Neural progenitor cell (in vitro differentiated cells): ENCODE results near the gene GNAT3.

Experiments used
- CTCF ChIP-seq: fragments of 200-600 bp; sonication (generic); IDR thresholded peaks from 2 replicates; pipeline ENCODE4 v1.5.1; 2017; ENCODE audit warnings: antibody characterized with exemption, mild to moderate bottlenecking
- EZH2phosphoT487 ChIP-seq: fragments of 200-600 bp; sonication (generic); IDR thresholded peaks from 2 replicates; pipeline ENCODE4 v1.6.1; 2017; ENCODE audit warnings: antibody characterized with exemption

DNA sequence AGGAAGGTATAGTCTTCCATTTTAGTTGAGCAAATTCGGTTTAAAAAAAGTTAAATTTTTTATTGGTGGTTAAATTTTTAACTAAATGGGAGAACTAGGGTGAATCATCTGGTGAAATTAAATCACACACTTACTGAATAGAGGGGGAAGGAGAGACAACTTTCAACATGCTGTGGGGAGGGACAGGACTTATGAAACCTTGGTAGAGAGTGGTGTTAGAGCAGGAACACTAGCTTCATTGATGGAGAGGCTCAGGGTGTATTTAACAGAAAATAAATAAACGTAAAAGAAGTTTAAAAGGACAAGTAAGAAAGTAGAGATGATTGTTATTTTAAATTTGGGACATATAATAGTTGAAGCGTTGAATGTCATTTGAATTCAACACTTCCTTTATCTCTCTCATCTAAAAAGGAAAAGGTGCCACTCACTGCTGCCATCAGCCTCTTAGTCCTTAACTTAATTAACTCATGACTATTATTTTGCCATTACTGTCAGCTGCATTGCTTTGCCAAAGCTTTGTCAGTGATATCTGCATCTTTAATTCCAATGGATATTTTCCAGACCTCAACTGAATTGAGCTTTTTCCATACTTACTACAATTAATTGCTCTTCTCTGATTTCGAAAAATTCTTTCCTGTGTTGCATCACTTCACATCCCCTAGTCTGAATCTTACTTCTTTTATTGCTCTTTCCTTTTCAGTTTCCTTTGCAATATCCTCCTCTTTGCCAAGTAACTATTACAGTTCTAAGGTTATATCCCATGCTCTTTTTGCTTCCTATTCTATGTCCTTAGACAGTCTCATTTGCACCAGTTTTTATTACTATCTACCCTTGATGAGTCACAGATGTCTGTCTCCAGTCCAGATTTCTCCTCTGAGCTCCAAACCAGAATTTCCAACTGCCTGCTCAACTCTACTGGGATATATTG lies 71.7 kb downstream of the GNAT3 start:
- TF ChIP-seq EZH2phosphoT487 (no peak), CTCF (no peak)
